OCI-LY1 (cell line): ENCODE data around the gene ABCA7.

Experiments used
- H2AFZ ChIP-seq: fragments of 200-600 bp; sonication (generic), shearing (Covaris generic); 2 replicates; pipeline ENCODE4 v1.6.0; 2014; ENCODE audit warnings: antibody characterized with exemption, mild to moderate bottlenecking, low read length
- H3F3A ChIP-seq: fragments of 200-600 bp; sonication (generic), shearing (Covaris generic); 2 replicates; pipeline ENCODE4 v1.6.0; 2014; ENCODE audit warnings: mild to moderate bottlenecking, antibody characterized with exemption, low read length, moderate library complexity; ENCODE audit not compliant: insufficient read depth
- H3K27ac ChIP-seq: fragments of 200-600 bp; sonication (generic); 2 replicates; pipeline ENCODE4 v1.5.1; 2014; ENCODE audit warnings: low read length, mixed run types, mild to moderate bottlenecking, low read depth; ENCODE audit not compliant: poor library complexity, severe bottlenecking
- H3K27me3 ChIP-seq: fragments of 200-600 bp; sonication (generic); 2 replicates; pipeline ENCODE4 v1.6.0; 2014; ENCODE audit warnings: antibody characterized with exemption, mild to moderate bottlenecking, low read length, moderate library complexity; ENCODE audit not compliant: insufficient read depth
- H3K36me3 ChIP-seq: fragments of 200-600 bp; sonication (generic); 2 replicates; pipeline ENCODE4 v1.6.1; 2014; ENCODE audit warnings: mild to moderate bottlenecking, antibody characterized with exemption, low read length, moderate library complexity, mixed read lengths; ENCODE audit not compliant: insufficient read depth
- H3K4me1 ChIP-seq: fragments of 200-600 bp; sonication (generic); 2 replicates; pipeline ENCODE4 v1.5.1; 2014; ENCODE audit warnings: mild to moderate bottlenecking, low read length, moderate library complexity; ENCODE audit not compliant: insufficient read depth, severe bottlenecking
- H3K4me2 ChIP-seq: fragments of 200-600 bp; sonication (generic), shearing (Covaris generic); 2 replicates; pipeline ENCODE4 v1.6.1; 2014; ENCODE audit warnings: low read length
- H3K4me3 ChIP-seq: fragments of 200-600 bp; sonication (generic); 2 replicates; pipeline ENCODE4 v1.5.1; 2014; ENCODE audit warnings: low read length, low read depth, mild to moderate bottlenecking, mixed read lengths; ENCODE audit not compliant: poor library complexity, severe bottlenecking
- H3K79me2 ChIP-seq: fragments of 200-600 bp; shearing (Covaris generic); 2 replicates; pipeline ENCODE4 v1.6.1; 2016; ENCODE audit warnings: mixed run types, low read length, mixed read lengths; ENCODE audit not compliant: insufficient read depth
- H3K9ac ChIP-seq: fragments of 200-600 bp; sonication (generic), shearing (Covaris generic); 2 replicates; pipeline ENCODE4 v1.6.1; 2014; ENCODE audit warnings: mild to moderate bottlenecking, low read length, mixed read lengths
- H3K9me2 ChIP-seq: fragments of 200-600 bp; sonication (generic), shearing (Covaris generic); 2 replicates; pipeline ENCODE4 v1.6.1; 2014; ENCODE audit warnings: low read depth, mild to moderate bottlenecking, low read length, mixed read lengths
- H3K9me3 ChIP-seq: fragments of 200-600 bp; shearing (Covaris generic); 2 replicates; pipeline ENCODE4 v1.6.1; 2014; ENCODE audit warnings: low read length, mixed read lengths
- H4K20me1 ChIP-seq: fragments of 200-600 bp; sonication (generic), shearing (Covaris generic); 2 replicates; pipeline ENCODE4 v1.6.0; 2016; ENCODE audit warnings: mild to moderate bottlenecking, low read length; ENCODE audit not compliant: insufficient read depth
- CTCF ChIP-seq: fragments of 200-600 bp; sonication (generic), shearing (Covaris generic); IDR thresholded peaks from 2 replicates; pipeline ENCODE4 v1.5.1; 2017; ENCODE audit warnings: mild to moderate bottlenecking, antibody characterized with exemption, low read length, moderate library complexity, mixed read lengths
- EZH2 ChIP-seq: fragments of 200-600 bp; sonication (generic), shearing (Covaris generic); IDR thresholded peaks from 2 replicates; pipeline ENCODE4 v1.8.0; 2017; ENCODE audit warnings: borderline replicate concordance, mixed run types, mild to moderate bottlenecking, antibody characterized with exemption, low read length, moderate library complexity, mixed read lengths

Gene ABCA7

GRCh38 chr19:1011831-1012333, 28.0 kb upstream of the ABCA7 start:
- no peaks in the 10 kb centered on the region for H3K9me2 ChIP-seq
- H3K79me2 ChIP-seq: peaks cover 19% of the 10 kb centered on the region
- H3K36me3 ChIP-seq: peaks cover 69% of the 10 kb centered on the region

GRCh38 chr19:1012334-1012733, 27.6 kb upstream of the ABCA7 start:
- no peak overlapping the region for H2AFZ ChIP-seq
- no peaks in the 10 kb centered on the region for H4K20me1 ChIP-seq
- H3F3A ChIP-seq: no peaks in the 10 kb centered on the region
- no peak overlapping the region for H3K27ac ChIP-seq
- TF ChIP-seq CTCF (no peak), EZH2 (no peak)
- H3K9me2 ChIP-seq: no peaks in the 10 kb centered on the region
- no peak overlapping the region for H3K9ac ChIP-seq
- peaks cover 22% of the 10 kb centered on the region for H3K79me2 ChIP-seq
- H3K4me2 ChIP-seq: no peak overlapping the region
- no peaks in the 10 kb centered on the region for H3K9me3 ChIP-seq
- H3K27me3 ChIP-seq: no peaks in the 10 kb centered on the region
- H3K36me3 ChIP-seq: peaks cover 69% of the 10 kb centered on the region
- no peak overlapping the region for H3K4me3 ChIP-seq
- peaks cover 22% of the 10 kb centered on the region for H3K4me1 ChIP-seq

More at GRCh38 chr19:1011831-1012333, 28.0 kb upstream of the ABCA7 start:
- Histone ChIP-seq H3K9me3 (no peaks in the 10 kb centered on the region), H4K20me1 (no peaks in the 10 kb centered on the region), H3K27me3 (no peaks in the 10 kb centered on the region), H3F3A (no peaks in the 10 kb centered on the region), H3K4me3 (no peak overlapping the region), H3K4me2 (no peak overlapping the region), H3K9ac (no peak overlapping the region), H2AFZ (no peak overlapping the region), H3K27ac (no peak overlapping the region), H3K4me1 (peaks cover 17% of the 10 kb centered on the region)
- TF ChIP-seq EZH2 (no peak), CTCF (no peak)

GRCh38 chr19:1013218-1013617, 26.7 kb upstream of the ABCA7 start:
- no peak overlapping the region for H2AFZ ChIP-seq
- TF ChIP-seq CTCF: no peak
- TF ChIP-seq EZH2: no peak
- H3K9ac ChIP-seq: no peak overlapping the region
- H3K36me3 ChIP-seq: peaks cover 69% of the 10 kb centered on the region
- H3K4me1 ChIP-seq: peaks cover 31% of the 10 kb centered on the region
- peaks cover 31% of the 10 kb centered on the region for H3K79me2 ChIP-seq
- H3K9me2 ChIP-seq: no peaks in the 10 kb centered on the region
- no peaks in the 10 kb centered on the region for H4K20me1 ChIP-seq
- no peaks in the 10 kb centered on the region for H3F3A ChIP-seq
- H3K4me2 ChIP-seq: no peak overlapping the region
- no peaks in the 10 kb centered on the region for H3K9me3 ChIP-seq
- no peaks in the 10 kb centered on the region for H3K27me3 ChIP-seq
- H3K4me3 ChIP-seq: no peak overlapping the region
- H3K27ac ChIP-seq: no peak overlapping the region
